Measurements from ENCODE around the gene ANKRD52.

The ANKRD52 gene

GRCh38 chr12:56190695-56191155, 67.5 kb downstream of the ANKRD52 start:
- H3K4me3 ChIP-seq (ENCODE audit: low read depth in 1 of 2, low read length in 2 of 2), result peak overlapping the region; percentile 94 to 95; a peak in 3 of 4 replicates

GRCh38 chr12:56189918-56190694, 68.1 kb downstream of the ANKRD52 start:
- Histone ChIP-seq H3K4me1 (ENCODE audit: insufficient read depth, low read length) (peaks cover 49% of the 10 kb centered on the region), H3K9me3 (ENCODE audit: insufficient read depth, low read length, severe bottlenecking) (no peaks in the 10 kb centered on the region), H3K79me2 (ENCODE audit: insufficient read depth, low read length) (peaks cover 52% of the 10 kb centered on the region), H3K36me3 (ENCODE audit: insufficient read depth, low read length) (peaks cover 29% of the 10 kb centered on the region), H3K4me3 (ENCODE audit: low read depth in 1 of 2, low read length in 2 of 2) (peak overlapping the region; percentile 94 to 95), H3K27ac (ENCODE audit: low read length) (peak overlapping the region; percentile 95), H3K27me3 (ENCODE audit: insufficient read depth, low read length, poor library complexity) (no peaks in the 10 kb centered on the region), H4K20me1 (ENCODE audit: insufficient read depth, low read length) (peaks cover 13% of the 10 kb centered on the region), H3K9ac (ENCODE audit: low read depth, low read length) (peak overlapping the region; percentile 79), H3K4me2 (ENCODE audit: insufficient read depth, low read length) (peak overlapping the region; percentile 93), H2AFZ (ENCODE audit: low read depth, low read length) (peak overlapping the region; percentile 99)
- DNase-seq (peak; percentile 89), ATAC-seq (ENCODE audit: insufficient read depth, low read depth) (peak; percentile 52)
- TF ChIP-seq, protein P1, sequence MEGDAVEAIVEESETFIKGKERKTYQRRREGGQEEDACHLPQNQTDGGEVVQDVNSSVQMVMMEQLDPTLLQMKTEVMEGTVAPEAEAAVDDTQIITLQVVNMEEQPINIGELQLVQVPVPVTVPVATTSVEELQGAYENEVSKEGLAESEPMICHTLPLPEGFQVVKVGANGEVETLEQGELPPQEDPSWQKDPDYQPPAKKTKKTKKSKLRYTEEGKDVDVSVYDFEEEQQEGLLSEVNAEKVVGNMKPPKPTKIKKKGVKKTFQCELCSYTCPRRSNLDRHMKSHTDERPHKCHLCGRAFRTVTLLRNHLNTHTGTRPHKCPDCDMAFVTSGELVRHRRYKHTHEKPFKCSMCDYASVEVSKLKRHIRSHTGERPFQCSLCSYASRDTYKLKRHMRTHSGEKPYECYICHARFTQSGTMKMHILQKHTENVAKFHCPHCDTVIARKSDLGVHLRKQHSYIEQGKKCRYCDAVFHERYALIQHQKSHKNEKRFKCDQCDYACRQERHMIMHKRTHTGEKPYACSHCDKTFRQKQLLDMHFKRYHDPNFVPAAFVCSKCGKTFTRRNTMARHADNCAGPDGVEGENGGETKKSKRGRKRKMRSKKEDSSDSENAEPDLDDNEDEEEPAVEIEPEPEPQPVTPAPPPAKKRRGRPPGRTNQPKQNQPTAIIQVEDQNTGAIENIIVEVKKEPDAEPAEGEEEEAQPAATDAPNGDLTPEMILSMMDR (IDR thresholded peaks at IDR 0.05; ENCODE audit: borderline replicate concordance, extremely low read depth, low read length, poor library complexity, severe bottlenecking), result no peak
- TF ChIP-seq EZH2 (IDR thresholded peaks at IDR 0.05; ENCODE audit: borderline replicate concordance, low read depth, low read length, severe bottlenecking), result no peak

More at GRCh38 chr12:56190695-56191155, 67.5 kb downstream of the ANKRD52 start:
- Histone ChIP-seq H3K4me2 (ENCODE audit: insufficient read depth, low read length) (peak overlapping the region; percentile 93), H3K4me1 (ENCODE audit: insufficient read depth, low read length) (peaks cover 49% of the 10 kb centered on the region), H3K27ac (ENCODE audit: low read length) (peak overlapping the region; percentile 95), H4K20me1 (ENCODE audit: insufficient read depth, low read length) (peaks cover 13% of the 10 kb centered on the region), H3K9ac (ENCODE audit: low read depth, low read length) (peak overlapping the region; percentile 79), H2AFZ (ENCODE audit: low read depth, low read length) (peak overlapping the region; percentile 99), H3K36me3 (ENCODE audit: insufficient read depth, low read length) (peaks cover 22% of the 10 kb centered on the region), H3K27me3 (ENCODE audit: insufficient read depth, low read length, poor library complexity) (no peaks in the 10 kb centered on the region), H3K9me3 (ENCODE audit: insufficient read depth, low read length, severe bottlenecking) (no peaks in the 10 kb centered on the region), H3K79me2 (ENCODE audit: insufficient read depth, low read length) (peaks cover 49% of the 10 kb centered on the region)
- TF ChIP-seq, protein P1 (IDR thresholded peaks at IDR 0.05; ENCODE audit: borderline replicate concordance, extremely low read depth, low read length, poor library complexity, severe bottlenecking), result no peak
- TF ChIP-seq EZH2 (IDR thresholded peaks at IDR 0.05; ENCODE audit: borderline replicate concordance, low read depth, low read length, severe bottlenecking), result no peak
- no peak for DNase-seq
- no peak for ATAC-seq (ENCODE audit: insufficient read depth, low read depth)

GRCh38 chr12:56189099-56189917, 68.9 kb downstream of the ANKRD52 start, which contains the start of gene SMARCC2:
TSS of gene SMARCC2 (minus strand) at chr12:56189483. CDS start at chr12:56189461, 22 bp downstream.
- no peak for TF ChIP-seq EZH2 (IDR thresholded peaks at IDR 0.05; ENCODE audit: borderline replicate concordance, low read depth, low read length, severe bottlenecking)
- TF ChIP-seq, protein P1 (IDR thresholded peaks at IDR 0.05; ENCODE audit: borderline replicate concordance, extremely low read depth, low read length, poor library complexity, severe bottlenecking), result peak; percentile 87
- H3K9me3 ChIP-seq (ENCODE audit: insufficient read depth, low read length, severe bottlenecking), result no peaks in the 10 kb centered on the region
- H3K79me2 ChIP-seq (ENCODE audit: insufficient read depth, low read length), result peaks cover 60% of the 10 kb centered on the region
- H3K36me3 ChIP-seq (ENCODE audit: insufficient read depth, low read length), result peaks cover 37% of the 10 kb centered on the region
- H4K20me1 ChIP-seq (ENCODE audit: insufficient read depth, low read length), result peaks cover 13% of the 10 kb centered on the region
- peak within 1 kb of the TSS; percentile 94 to 95 for H3K4me3 ChIP-seq (ENCODE audit: low read depth in 1 of 2, low read length in 2 of 2)
- peak within 1 kb of the TSS; percentile 95 for H3K27ac ChIP-seq (ENCODE audit: low read length)
- peak within 1 kb of the TSS; percentile 93 for H3K4me2 ChIP-seq (ENCODE audit: insufficient read depth, low read length)
- DNase-seq, result peak; percentile 90
- peak within 1 kb of the TSS; percentile 79 for H3K9ac ChIP-seq (ENCODE audit: low read depth, low read length)
- H2AFZ ChIP-seq (ENCODE audit: low read depth, low read length), result peak within 1 kb of the TSS; percentile 99
- no peaks in the 10 kb centered on the region for H3K27me3 ChIP-seq (ENCODE audit: insufficient read depth, low read length, poor library complexity)
- ATAC-seq (ENCODE audit: insufficient read depth, low read depth), result peak; percentile 78
- peaks cover 49% of the 10 kb centered on the region for H3K4me1 ChIP-seq (ENCODE audit: insufficient read depth, low read length)

Data from DND-41 (cell line).